Testis (tissue), 2 donors: ENCODE measurements around the gene DCLK1.

Experiments
- CTCF ChIP-seq, 3 experiments: fragments of 450-650 bp in 2 of 3; fragments of 200-600 bp in 1 of 3; sonication (generic) in 1 of 3; IDR thresholded peaks; one replicate each; pipeline ENCODE4 v1.5.1; 2016 to 2019; ENCODE audit warnings: antibody characterized with exemption in 3 of 3, mild to moderate bottlenecking in 2 of 3, moderate library complexity in 1 of 3
- POLR2A ChIP-seq: fragments of 450-650 bp; IDR thresholded peaks from one replicate; pipeline ENCODE4 v1.6.1; 2017; ENCODE audit warnings: antibody characterized with exemption, mild to moderate bottlenecking, moderate library complexity

- TF ChIP-seq CTCF (IDR thresholded peaks at IDR 0.05), result no peak
- TF ChIP-seq POLR2A, result no peak
Observed at GRCh38 chr13:36130193-36130551, 1.0 kb downstream of the DCLK1 start.
